ENCODE results near the gene ADM.

GRCh38 chr11:10329935-10330334 lies 25.1 kb downstream of the ADM start:
- TF ChIP-seq, protein P1, sequence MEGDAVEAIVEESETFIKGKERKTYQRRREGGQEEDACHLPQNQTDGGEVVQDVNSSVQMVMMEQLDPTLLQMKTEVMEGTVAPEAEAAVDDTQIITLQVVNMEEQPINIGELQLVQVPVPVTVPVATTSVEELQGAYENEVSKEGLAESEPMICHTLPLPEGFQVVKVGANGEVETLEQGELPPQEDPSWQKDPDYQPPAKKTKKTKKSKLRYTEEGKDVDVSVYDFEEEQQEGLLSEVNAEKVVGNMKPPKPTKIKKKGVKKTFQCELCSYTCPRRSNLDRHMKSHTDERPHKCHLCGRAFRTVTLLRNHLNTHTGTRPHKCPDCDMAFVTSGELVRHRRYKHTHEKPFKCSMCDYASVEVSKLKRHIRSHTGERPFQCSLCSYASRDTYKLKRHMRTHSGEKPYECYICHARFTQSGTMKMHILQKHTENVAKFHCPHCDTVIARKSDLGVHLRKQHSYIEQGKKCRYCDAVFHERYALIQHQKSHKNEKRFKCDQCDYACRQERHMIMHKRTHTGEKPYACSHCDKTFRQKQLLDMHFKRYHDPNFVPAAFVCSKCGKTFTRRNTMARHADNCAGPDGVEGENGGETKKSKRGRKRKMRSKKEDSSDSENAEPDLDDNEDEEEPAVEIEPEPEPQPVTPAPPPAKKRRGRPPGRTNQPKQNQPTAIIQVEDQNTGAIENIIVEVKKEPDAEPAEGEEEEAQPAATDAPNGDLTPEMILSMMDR (IDR thresholded peaks at IDR 0.05; ENCODE audit: low read length), result no peak
- TF ChIP-seq EZH2 (optimal IDR thresholded peaks at IDR 0.05; ENCODE audit: low read depth, low read length), result no peak

All from MM.1S (cell line).